Inflammatory macrophage (primary cell): ENCODE measurements around the gene FMNL2.

ENCODE experiments used
- DNase-seq, 2 donors: peaks; one replicate each; pipeline ENCODE4 v3.0.0-alpha.2; 2020 to 2022

Gene FMNL2

GRCh38 chr2:152450176-152450575, 115.2 kb downstream of the FMNL2 start:
- no peak for DNase-seq

- no peak for DNase-seq
These were observed 117.4 kb downstream of the FMNL2 start for GRCh38 chr2:152452256-152452973.

GRCh38 chr2:152453129-152453911, 118.3 kb downstream of the FMNL2 start:
- DNase-seq: no peak

GRCh38 chr2:152454371-152454770, 119.4 kb downstream of the FMNL2 start:
- no peak for DNase-seq

- no peak for DNase-seq
These were observed 120.0 kb downstream of the FMNL2 start for GRCh38 chr2:152454960-152455359.

GRCh38 chr2:152455738-152456137, 120.8 kb downstream of the FMNL2 start:
- DNase-seq: no peak

- DNase-seq: no peak
These were observed 121.3 kb downstream of the FMNL2 start for GRCh38 chr2:152456262-152456661.

GRCh38 chr2:152458441-152458940, 123.5 kb downstream of the FMNL2 start:
- DNase-seq: no peak

GRCh38 chr2:152459091-152459490, 124.1 kb downstream of the FMNL2 start:
- DNase-seq: no peak

GRCh38 chr2:152460567-152460966, 125.6 kb downstream of the FMNL2 start:
- DNase-seq: no peak

GRCh38 chr2:152462120-152462519, 127.1 kb downstream of the FMNL2 start:
- no peak for DNase-seq

- no peak for DNase-seq
These were observed 127.8 kb downstream of the FMNL2 start for GRCh38 chr2:152462779-152463178.

GRCh38 chr2:152464851-152465470, 130.0 kb downstream of the FMNL2 start:
- no peak for DNase-seq

GRCh38 chr2:152465541-152465940, 130.6 kb downstream of the FMNL2 start:
- no peak for DNase-seq

- no peak for DNase-seq
These were observed 131.1 kb downstream of the FMNL2 start for GRCh38 chr2:152466041-152466440.

- peak; percentile 73 to 79 for DNase-seq
These were observed 132.2 kb downstream of the FMNL2 start for GRCh38 chr2:152466980-152467676.

- DNase-seq: peak; percentile 49 to 54
These were observed 132.9 kb downstream of the FMNL2 start for GRCh38 chr2:152467677-152468410.

- peak; percentile 75 to 80 for DNase-seq
These were observed 134.1 kb downstream of the FMNL2 start for GRCh38 chr2:152468899-152469692.

- no peak for DNase-seq
These were observed 136.2 kb downstream of the FMNL2 start for GRCh38 chr2:152470861-152471854.

- no peak for DNase-seq
These were observed 137.5 kb downstream of the FMNL2 start for GRCh38 chr2:152472481-152472887.
